ENCODE measurements around the gene RAET1E.

RAET1E gene

DNA sequence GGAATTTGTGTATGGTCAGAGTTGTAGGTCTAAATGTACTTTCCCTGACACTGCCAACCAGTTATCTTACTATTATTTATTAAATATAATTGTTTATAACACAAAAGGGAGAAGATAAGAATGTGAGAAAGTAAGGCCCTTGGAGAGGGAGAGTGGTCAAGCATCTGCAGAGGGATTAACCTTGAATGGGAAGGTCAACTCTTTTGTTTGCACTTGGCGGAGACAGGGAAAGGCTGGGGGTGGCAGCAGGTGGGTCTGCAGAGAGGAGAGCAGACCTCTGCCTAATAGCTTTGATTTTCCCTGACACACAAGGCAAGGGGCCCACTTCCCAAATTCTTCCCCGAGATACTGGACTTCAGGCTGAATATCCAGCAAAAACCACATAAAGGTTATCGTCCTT lies 38.0 kb downstream of the RAET1E start:
- no peak overlapping the region for H3K4me3 ChIP-seq (ENCODE audit: low read length)
- TF ChIP-seq CTCF (IDR thresholded peaks at IDR 0.05; ENCODE audit: insufficient read depth, low read depth, low read length, missing control alignments): no peak
- no peak for DNase-seq (ENCODE audit: low read depth)

DNA sequence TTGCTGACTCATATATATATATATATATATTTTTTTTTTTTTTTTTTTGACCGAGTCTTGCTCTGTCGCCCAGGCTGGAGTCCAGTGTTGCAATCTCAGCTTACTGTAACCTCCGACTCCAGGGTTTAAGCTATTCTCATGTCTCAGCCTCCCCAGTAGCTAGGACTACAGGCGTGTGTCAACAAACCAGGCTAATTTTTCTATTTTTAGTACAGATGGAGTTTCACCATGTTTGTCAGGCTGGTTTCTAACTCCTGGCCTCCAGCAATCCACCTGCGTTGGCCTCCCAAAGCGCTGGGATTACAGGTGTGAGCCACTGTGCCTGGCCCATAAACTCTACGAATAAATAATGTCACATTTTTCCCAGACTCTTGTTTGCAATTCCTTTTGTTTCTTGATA lies 38.5 kb downstream of the RAET1E start:
- H3K4me3 ChIP-seq (ENCODE audit: low read length): no peak overlapping the region
- peak; percentile 91 for DNase-seq (ENCODE audit: low read depth)
- no peak for TF ChIP-seq CTCF (IDR thresholded peaks at IDR 0.05; ENCODE audit: insufficient read depth, low read depth, low read length, missing control alignments)

GRCh38 chr6:149857541-149857940 lies 40.4 kb downstream of the RAET1E start:
- DNase-seq (ENCODE audit: low read depth): peak; percentile 43
- no peak overlapping the region for H3K4me3 ChIP-seq (ENCODE audit: low read length)
- no peak for TF ChIP-seq CTCF (IDR thresholded peaks at IDR 0.05; ENCODE audit: insufficient read depth, low read depth, low read length, missing control alignments)

DNA sequence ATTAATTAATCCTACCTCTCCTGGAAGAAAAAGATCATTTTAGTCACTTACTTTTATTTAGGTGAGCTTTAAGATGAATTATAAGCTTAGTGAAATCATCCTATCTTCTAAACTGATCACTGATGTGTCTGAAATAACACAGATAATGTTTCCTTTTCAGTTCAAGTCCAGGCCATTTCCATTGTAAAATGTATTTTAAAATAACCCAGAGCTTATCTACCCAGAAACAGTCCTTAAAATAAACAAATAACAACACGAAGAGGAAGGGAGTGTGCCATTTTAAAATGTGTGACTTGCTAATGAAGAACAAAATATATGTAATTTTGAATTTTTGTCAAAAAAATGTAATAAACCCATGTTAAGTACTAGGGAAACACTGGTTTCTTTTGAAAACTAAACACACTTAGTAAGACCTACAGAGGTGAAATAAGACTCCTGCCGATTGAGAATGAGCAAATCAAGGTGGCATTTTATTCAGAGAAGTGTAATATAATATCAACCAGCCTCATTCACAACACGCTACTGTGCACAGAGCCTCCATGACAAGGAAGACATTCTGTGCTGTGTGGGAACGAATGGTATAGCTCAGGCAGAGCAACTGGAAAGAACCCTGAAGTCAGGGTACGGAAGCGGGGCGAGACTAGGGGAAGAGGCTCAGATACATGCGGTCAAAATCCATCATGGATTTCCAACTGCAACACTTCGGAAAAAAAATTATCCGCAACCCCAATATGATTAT lies 41.5 kb downstream of the RAET1E start:
- TF ChIP-seq CTCF (IDR thresholded peaks at IDR 0.05; ENCODE audit: insufficient read depth, low read depth, low read length, missing control alignments): no peak
- DNase-seq (ENCODE audit: low read depth): peak; percentile 36
- H3K4me3 ChIP-seq (ENCODE audit: low read length): peak overlapping the region; percentile 37

- no peak for TF ChIP-seq CTCF (IDR thresholded peaks at IDR 0.05; ENCODE audit: insufficient read depth, low read depth, low read length, missing control alignments)
- DNase-seq (ENCODE audit: low read depth): peak; percentile 36
- peak overlapping the region; percentile 37 for H3K4me3 ChIP-seq (ENCODE audit: low read length)
Observed at GRCh38 chr6:149855741-149856140, 42.2 kb downstream of the RAET1E start.

- TF ChIP-seq CTCF (IDR thresholded peaks at IDR 0.05; ENCODE audit: insufficient read depth, low read depth, low read length, missing control alignments): no peak
- peak overlapping the region; percentile 37 for H3K4me3 ChIP-seq (ENCODE audit: low read length)
Observed at GRCh38 chr6:149855040-149855654, 42.8 kb downstream of the RAET1E start.

More at GRCh38 chr6:149855040-149855654, 42.8 kb downstream of the RAET1E start:
- DNase-seq (ENCODE audit: low read depth): peak; percentile 97
